ENCODE measurements around the gene GPC6.

Gene GPC6

DNA sequence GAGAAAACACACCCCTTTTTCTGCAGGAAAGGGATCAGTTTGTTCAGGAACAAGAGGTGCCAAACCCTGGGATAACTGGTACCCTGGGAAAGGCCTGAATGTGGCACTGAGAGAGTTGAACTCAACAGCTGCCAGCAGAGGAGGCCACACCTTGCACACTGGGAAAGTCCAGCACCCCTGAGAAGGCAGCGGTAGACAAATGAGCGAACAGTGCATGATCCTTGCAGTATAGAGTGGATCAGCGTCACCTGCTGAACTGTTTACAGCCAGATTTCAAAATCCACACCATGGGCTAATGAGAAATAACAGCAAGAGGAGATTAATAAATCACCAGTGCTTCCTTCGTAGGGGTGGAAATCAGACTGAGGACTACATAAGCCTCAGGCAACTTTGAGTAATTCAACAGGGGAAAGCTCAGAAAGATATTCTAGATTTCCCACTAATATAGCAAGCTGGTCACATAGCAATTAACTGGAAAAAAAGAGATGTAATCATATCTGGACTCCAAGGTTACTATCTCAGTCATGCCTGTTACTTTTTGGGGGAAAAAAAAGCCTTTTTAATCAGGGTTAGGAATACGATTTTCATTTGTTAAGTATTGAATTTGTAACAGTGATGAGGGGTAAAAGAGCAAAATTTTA, 1200.8 kb downstream of the GPC6 start:
- ChIA-PET POLR2A (no interaction called here), CTCF (interaction anchor here (0.6 to 1.6 kb wide), 3 partner anchors 11 to 1024 kb away, joined by 3 to 5 read pairs (median 3); no protein-coding TSS in a partner anchor)
- Histone ChIP-seq H3K4me3 (ENCODE audit: low read depth, low read length) (no peak overlapping the region), H3K4me1 (ENCODE audit: control insufficient read depth, insufficient read depth, low read length) (no peaks in the 10 kb centered on the region), H3K9me3 (ENCODE audit: control insufficient read depth, insufficient read depth, low read depth, low read length) (no peaks in the 10 kb centered on the region), H3K36me3 (ENCODE audit: control insufficient read depth in 2 of 2, insufficient read depth in 1 of 2, low read length in 2 of 2) (no peaks in the 10 kb centered on the region), H3K27ac (ENCODE audit: extremely low read depth, low read depth, low read length) (no peak overlapping the region)
- TF ChIP-seq ZNF530 (tag by site-specific recombination; IDR thresholded peaks at IDR 0.05; ENCODE audit: low read depth) (no peak), ZNF76 (tag by site-specific recombination; IDR thresholded peaks at IDR 0.05; ENCODE audit: borderline replicate concordance, low read depth) (no peak), ZNF521 (tag by site-specific recombination; IDR thresholded peaks at IDR 0.05) (no peak), ZNF404 (tag by site-specific recombination; IDR thresholded peaks at IDR 0.05) (no peak), ZNF596 (tag by site-specific recombination; IDR thresholded peaks at IDR 0.05) (no peak), TCF7L2 (IDR thresholded peaks at IDR 0.05; ENCODE audit: borderline replicate concordance, low read depth, low read length) (no peak), ZNF394 (tag by site-specific recombination; IDR thresholded peaks at IDR 0.05; ENCODE audit: borderline replicate concordance) (no peak), ZNF214 (tag by site-specific recombination; IDR thresholded peaks at IDR 0.05; ENCODE audit: borderline replicate concordance) (no peak), KLF10 (tag by site-specific recombination; IDR thresholded peaks at IDR 0.05) (no peak), ZNF274 (IDR thresholded peaks at IDR 0.05; ENCODE audit: low read length) (no peak), ZNF274 (tag by site-specific recombination; IDR thresholded peaks at IDR 0.05; ENCODE audit: borderline replicate concordance) (no peak)
- TF ChIP-seq, protein P1, sequence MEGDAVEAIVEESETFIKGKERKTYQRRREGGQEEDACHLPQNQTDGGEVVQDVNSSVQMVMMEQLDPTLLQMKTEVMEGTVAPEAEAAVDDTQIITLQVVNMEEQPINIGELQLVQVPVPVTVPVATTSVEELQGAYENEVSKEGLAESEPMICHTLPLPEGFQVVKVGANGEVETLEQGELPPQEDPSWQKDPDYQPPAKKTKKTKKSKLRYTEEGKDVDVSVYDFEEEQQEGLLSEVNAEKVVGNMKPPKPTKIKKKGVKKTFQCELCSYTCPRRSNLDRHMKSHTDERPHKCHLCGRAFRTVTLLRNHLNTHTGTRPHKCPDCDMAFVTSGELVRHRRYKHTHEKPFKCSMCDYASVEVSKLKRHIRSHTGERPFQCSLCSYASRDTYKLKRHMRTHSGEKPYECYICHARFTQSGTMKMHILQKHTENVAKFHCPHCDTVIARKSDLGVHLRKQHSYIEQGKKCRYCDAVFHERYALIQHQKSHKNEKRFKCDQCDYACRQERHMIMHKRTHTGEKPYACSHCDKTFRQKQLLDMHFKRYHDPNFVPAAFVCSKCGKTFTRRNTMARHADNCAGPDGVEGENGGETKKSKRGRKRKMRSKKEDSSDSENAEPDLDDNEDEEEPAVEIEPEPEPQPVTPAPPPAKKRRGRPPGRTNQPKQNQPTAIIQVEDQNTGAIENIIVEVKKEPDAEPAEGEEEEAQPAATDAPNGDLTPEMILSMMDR (tag by site-specific recombination; IDR thresholded peaks at IDR 0.05) = no peak
- TF ChIP-seq, protein P2, sequence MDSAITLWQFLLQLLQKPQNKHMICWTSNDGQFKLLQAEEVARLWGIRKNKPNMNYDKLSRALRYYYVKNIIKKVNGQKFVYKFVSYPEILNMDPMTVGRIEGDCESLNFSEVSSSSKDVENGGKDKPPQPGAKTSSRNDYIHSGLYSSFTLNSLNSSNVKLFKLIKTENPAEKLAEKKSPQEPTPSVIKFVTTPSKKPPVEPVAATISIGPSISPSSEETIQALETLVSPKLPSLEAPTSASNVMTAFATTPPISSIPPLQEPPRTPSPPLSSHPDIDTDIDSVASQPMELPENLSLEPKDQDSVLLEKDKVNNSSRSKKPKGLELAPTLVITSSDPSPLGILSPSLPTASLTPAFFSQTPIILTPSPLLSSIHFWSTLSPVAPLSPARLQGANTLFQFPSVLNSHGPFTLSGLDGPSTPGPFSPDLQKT (IDR thresholded peaks at IDR 0.05; ENCODE audit: borderline replicate concordance, low read depth, low read length) = no peak

DNA sequence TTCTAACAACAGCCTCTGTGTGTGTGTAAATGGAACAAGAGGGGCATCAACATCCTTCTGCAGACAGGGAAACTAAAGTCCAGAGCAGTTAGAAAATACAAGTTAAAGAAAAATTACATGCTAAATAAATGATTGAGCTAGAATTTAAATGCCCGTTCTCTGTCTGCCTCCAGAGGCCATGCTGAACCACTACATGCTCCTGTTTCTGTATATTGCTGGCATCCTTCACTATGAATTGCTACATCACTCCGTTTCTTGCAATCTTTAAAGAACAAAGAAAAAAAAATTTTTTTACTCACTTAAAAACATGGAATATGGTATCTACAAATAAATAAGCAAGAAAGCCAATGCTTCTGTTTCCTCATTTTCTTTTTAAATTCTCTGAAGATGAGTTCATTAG, 1205.0 kb downstream of the GPC6 start:
- POLR2A ChIA-PET = no interaction called here
- no peaks in the 10 kb centered on the region for H3K4me1 ChIP-seq (ENCODE audit: control insufficient read depth, insufficient read depth, low read length)
- CTCF ChIA-PET = interaction anchor here (1.1 to 10.2 kb wide), 2 partner anchors 15 to 186 kb away, joined by 5 to 170 read pairs; no protein-coding TSS in a partner anchor
- no peaks in the 10 kb centered on the region for H3K9me3 ChIP-seq (ENCODE audit: control insufficient read depth, insufficient read depth, low read depth, low read length)
- H3K36me3 ChIP-seq (ENCODE audit: control insufficient read depth in 2 of 2, insufficient read depth in 1 of 2, low read length in 2 of 2) = no peaks in the 10 kb centered on the region
- no peak overlapping the region for H3K27ac ChIP-seq (ENCODE audit: extremely low read depth, low read depth, low read length)
- no peak overlapping the region for H3K4me3 ChIP-seq (ENCODE audit: low read depth, low read length)
- TF ChIP-seq BCL11A (tag by site-specific recombination; IDR thresholded peaks at IDR 0.05; ENCODE audit: low read depth) (no peak), PRDM2 (tag by site-specific recombination; IDR thresholded peaks at IDR 0.05; ENCODE audit: borderline replicate concordance) (no peak), ZNF623 (tag by site-specific recombination; IDR thresholded peaks at IDR 0.05) (no peak), ZNF324 (tag by site-specific recombination; IDR thresholded peaks at IDR 0.05) (no peak), RBAK (tag by site-specific recombination; IDR thresholded peaks at IDR 0.05) (no peak), TRIM28 (IDR thresholded peaks at IDR 0.05; ENCODE audit: borderline replicate concordance, low read length) (no peak), ZNF10 (tag by site-specific recombination; IDR thresholded peaks at IDR 0.05) (no peak), TSHZ1 (tag by site-specific recombination; IDR thresholded peaks at IDR 0.05; ENCODE audit: borderline replicate concordance) (no peak)
